ENCODE measurements around the gene KLC3.

The KLC3 gene

DNA sequence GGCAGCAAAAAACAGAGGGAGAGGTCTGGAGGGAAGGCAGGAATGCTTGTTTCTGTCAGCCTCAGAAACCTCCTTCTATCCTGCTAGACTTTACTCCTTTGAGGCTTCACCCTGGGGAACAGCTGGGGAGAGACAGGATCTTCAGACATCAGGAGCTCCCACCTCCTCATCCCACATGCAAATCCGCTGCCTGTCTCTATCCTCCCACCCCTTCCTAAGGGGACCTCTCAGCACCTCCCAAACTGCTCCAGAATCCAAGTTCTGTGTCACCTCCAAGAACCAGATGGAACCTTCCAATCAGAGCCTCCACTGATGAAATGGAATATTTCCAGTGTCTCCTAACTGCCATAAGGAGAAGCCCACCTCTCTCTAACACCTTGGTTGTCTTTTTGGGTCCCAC is 39.6 kb downstream of the KLC3 start:
- DNase-seq: no peak

DNA sequence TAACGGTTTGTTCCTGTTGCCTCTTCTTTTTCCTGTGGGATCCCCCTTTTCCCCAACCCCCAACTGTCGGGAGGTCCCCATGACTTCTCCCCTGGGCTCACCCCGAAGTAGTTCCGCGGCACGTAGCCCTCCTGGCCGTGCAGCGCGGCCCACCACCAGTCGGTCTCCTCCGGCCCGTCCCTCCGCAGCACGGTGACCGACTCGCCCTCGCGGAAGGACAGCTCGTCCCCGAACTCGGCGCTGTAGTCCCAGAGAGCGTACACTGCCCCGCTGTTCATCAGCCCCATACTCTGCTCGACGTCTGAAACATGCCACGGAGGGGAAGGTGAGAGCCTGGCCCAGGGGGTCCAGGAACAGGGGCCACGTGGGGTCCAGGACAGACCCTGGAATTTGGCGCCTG is 41.9 kb downstream of the KLC3 start:
- DNase-seq: no peak

- DNase-seq: no peak
These were observed 45.1 kb downstream of the KLC3 start for GRCh38 chr19:45385392-45386221.

- peak; percentile 19 for DNase-seq
These were observed 50.8 kb downstream of the KLC3 start for GRCh38 chr19:45391346-45391745.

GRCh38 chr19:45391871-45392665 is 51.5 kb downstream of the KLC3 start:
- no peak for DNase-seq

- no peak for DNase-seq
These were observed 55.5 kb downstream of the KLC3 start for GRCh38 chr19:45395821-45396617.

DNA sequence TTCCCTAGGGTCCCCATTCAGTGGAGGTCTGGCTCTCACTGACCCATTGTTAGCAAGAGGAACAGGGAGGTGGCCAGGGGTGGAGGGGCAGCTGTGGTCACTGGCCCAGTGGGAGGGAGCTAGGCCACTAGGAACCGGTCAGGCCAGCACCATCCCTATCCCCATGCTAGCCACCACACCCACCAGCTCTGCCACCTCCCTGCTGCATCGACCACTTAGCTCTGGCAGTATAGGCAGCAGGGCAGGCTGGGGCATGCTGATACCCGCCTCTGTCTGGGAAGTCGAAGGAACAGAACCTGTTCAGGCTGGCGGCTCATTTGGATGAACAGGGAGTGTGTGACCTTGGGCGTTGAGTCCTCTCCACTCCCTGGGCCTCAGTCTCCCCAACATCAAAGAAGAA is 59.6 kb downstream of the KLC3 start:
- no peak for DNase-seq

All from activated CD4-positive, alpha-beta T cell treated with anti-CD3 and anti-CD28 coated beads, Interleukin-10, Interleukin-2, amounts not matched to agents 100 ng/mL and 50 ng/mL, durations not matched to agents 16 hours and 8 hours (primary cell).